ENCODE data around the gene IST1. TPM values are rescaled to one million over a fixed set of nuclear protein-coding genes. Genes with fewer than 3 reads are reported as not detected.

The IST1 gene
- total RNA-seq, 4 donors from 2014 or later: 172 to 301 (median 207) TPM

GRCh38 chr16:71867939-71868338 lies 27.4 kb upstream of the IST1 start:
- H3K4me3 ChIP-seq: no peak overlapping the region
- H3K27ac ChIP-seq: no peak overlapping the region
- H3K9me3 ChIP-seq: no peaks in the 10 kb centered on the region
- no peaks in the 10 kb centered on the region for H3K4me1 ChIP-seq
- no peak for TF ChIP-seq POLR2A (IDR thresholded peaks at IDR 0.05)
- TF ChIP-seq CTCF (IDR thresholded peaks at IDR 0.05): no peak
- intact Hi-C loops (cut with DNase I; ENCODE audit: low total_unique reads): no loop called here
- no peak for DNase-seq
- H3K36me3 ChIP-seq: no peaks in the 10 kb centered on the region
- no peaks in the 10 kb centered on the region for H3K27me3 ChIP-seq

DNA sequence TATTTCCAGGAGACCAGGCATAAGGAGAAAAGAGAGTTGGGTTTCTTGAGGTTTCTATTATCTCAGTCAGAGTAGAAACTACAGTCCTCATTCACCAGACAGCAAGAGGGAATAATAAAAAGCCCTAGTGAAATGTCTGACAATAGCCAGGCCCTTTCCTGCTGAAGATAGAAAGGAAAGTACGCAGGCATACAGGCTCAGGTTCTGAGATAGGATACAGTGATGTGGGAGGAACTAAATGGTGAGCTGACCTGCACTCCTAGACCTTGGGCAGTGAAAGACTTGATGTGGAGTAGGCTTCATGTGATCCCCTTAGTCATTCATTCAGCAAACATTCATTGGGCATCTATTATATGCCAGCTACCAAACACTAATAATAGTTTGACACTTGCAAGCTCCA lies 26.2 kb upstream of the IST1 start:
- Histone ChIP-seq H3K27ac (no peak overlapping the region), H3K4me3 (no peak overlapping the region), H3K27me3 (no peaks in the 10 kb centered on the region), H3K4me1 (no peaks in the 10 kb centered on the region), H3K36me3 (no peaks in the 10 kb centered on the region), H3K9me3 (no peaks in the 10 kb centered on the region)
- intact Hi-C loops (cut with DNase I; ENCODE audit: low total_unique reads): no loop called here
- TF ChIP-seq POLR2A (IDR thresholded peaks at IDR 0.05): no peak
- TF ChIP-seq CTCF (IDR thresholded peaks at IDR 0.05): no peak
- no peak for DNase-seq

DNA sequence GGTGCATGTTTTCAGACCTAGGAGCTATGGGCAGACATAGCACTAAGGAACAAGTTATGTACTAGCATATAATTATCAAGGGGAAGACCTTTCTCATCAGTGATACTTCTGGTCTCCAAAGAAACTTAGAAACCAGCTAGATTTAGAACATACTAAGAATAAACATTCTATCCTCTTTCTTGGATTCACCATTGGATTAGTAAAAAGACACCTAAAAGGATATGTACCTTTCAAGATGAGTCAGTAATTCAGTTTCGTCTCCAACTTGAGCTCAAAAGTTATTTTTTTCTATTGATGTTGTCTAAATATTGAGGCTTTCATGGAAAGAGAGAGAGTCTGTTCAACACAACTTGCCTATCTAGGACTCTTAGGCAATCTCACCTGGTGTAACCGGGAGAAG lies 24.5 kb upstream of the IST1 start:
- no peak overlapping the region for H3K4me3 ChIP-seq
- H3K27ac ChIP-seq: no peak overlapping the region
- no peak for DNase-seq
- no peaks in the 10 kb centered on the region for H3K9me3 ChIP-seq
- no peaks in the 10 kb centered on the region for H3K36me3 ChIP-seq
- intact Hi-C loops (cut with DNase I; ENCODE audit: low total_unique reads): no loop called here
- H3K27me3 ChIP-seq: no peaks in the 10 kb centered on the region
- TF ChIP-seq CTCF (IDR thresholded peaks at IDR 0.05): no peak
- no peaks in the 10 kb centered on the region for H3K4me1 ChIP-seq

GRCh38 chr16:71873199-71873598 lies 22.1 kb upstream of the IST1 start:
- H3K9me3 ChIP-seq: no peaks in the 10 kb centered on the region
- H3K27ac ChIP-seq: no peak overlapping the region
- H3K27me3 ChIP-seq: no peaks in the 10 kb centered on the region
- no peaks in the 10 kb centered on the region for H3K4me1 ChIP-seq
- no peak for DNase-seq
- no peak for TF ChIP-seq POLR2A (IDR thresholded peaks at IDR 0.05)
- TF ChIP-seq CTCF (IDR thresholded peaks at IDR 0.05): no peak
- no peaks in the 10 kb centered on the region for H3K36me3 ChIP-seq
- intact Hi-C loops (cut with DNase I; ENCODE audit: low total_unique reads): no loop called here
- no peak overlapping the region for H3K4me3 ChIP-seq

GRCh38 chr16:71878911-71879310 lies 16.4 kb upstream of the IST1 start:
- no peaks in the 10 kb centered on the region for H3K36me3 ChIP-seq
- no peaks in the 10 kb centered on the region for H3K27me3 ChIP-seq
- H3K4me3 ChIP-seq: no peak overlapping the region
- DNase-seq: no peak
- TF ChIP-seq POLR2A (IDR thresholded peaks at IDR 0.05) (no peak), CTCF (IDR thresholded peaks at IDR 0.05) (no peak)
- H3K27ac ChIP-seq: no peak overlapping the region
- no peaks in the 10 kb centered on the region for H3K9me3 ChIP-seq
- intact Hi-C loops (cut with DNase I; ENCODE audit: low total_unique reads): no loop called here
- H3K4me1 ChIP-seq: no peaks in the 10 kb centered on the region
